ENCODE data around the gene FAM13B. TPM values are rescaled to one million over a fixed set of nuclear protein-coding genes. Genes with fewer than 3 reads are reported as not detected.
"Not testable (repeated sequence)": the region's sequence is repeated elsewhere in the genome, so short reads cannot be mapped to it uniquely, and the experiment has no call there.

The FAM13B gene
- polyA plus RNA-seq, 10 donors: 17.1 to 26.6 (median 23.9) TPM

DNA sequence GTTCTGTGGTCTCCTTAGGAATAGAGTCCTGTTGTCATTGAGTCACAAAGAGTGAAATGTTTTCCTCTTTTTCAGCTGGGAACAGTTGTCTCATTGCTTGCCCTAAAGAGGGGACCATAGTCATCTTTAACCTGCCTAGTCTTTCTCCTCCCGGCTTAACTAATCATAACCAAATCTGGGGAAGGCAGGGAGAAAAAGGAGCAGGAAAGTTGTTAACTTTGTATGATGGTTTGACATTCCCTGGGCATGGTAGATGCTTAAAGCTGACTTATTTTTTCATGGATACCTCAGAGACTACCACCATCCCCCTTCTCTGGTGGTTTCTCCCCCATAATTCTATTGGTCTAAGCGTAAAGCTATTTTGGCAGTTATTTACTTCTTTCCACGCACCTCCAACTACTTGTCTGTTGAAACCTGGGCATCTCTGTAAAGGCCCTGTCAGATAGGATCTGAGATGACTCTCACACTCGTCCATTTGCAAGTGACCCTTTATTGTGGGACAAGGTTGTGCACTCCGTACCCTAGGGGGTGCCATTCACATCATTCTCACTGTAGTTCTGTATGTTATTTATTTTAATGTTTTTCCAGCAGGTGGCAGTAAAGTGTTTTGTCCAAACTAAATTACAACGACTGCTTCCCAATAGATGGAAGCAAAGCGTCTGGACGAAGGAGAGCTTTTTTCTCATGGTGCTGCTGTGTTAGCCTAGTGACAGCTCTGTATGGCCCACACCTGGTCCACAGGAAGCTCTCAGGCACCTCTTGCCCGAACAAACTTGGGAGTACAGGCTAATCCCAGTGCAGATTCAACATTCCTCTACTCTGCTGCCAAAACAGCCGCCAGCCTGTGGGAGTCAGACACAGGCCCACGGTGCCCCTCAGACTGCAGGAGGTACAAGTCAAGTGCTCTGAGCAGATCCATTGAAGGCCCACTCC lies 3.0 kb upstream of the FAM13B start:
- DNase-seq: peak; percentile 78 to 89 (median 79)

DNA sequence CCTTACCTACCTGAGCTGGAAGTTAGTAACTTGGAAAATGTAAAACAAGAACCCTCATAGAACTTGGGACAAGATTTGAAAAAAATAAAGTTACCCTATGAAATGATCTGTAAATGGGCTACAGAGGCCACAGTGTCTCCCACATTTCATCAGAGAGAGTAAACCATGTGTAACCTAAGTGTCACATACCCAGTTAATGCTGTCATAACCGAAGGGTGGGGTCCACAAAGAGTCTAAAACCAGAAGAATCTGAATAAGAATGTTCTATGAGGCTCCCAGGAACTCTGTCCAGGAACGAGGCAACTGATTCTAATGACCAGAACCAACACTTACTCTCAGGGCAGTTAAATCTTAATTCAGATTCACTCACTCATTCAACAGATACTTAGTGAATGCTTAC lies 1.0 kb upstream of the FAM13B start:
- DNase-seq: peak in 2 of 3 donors; percentile 5 to 30

DNA sequence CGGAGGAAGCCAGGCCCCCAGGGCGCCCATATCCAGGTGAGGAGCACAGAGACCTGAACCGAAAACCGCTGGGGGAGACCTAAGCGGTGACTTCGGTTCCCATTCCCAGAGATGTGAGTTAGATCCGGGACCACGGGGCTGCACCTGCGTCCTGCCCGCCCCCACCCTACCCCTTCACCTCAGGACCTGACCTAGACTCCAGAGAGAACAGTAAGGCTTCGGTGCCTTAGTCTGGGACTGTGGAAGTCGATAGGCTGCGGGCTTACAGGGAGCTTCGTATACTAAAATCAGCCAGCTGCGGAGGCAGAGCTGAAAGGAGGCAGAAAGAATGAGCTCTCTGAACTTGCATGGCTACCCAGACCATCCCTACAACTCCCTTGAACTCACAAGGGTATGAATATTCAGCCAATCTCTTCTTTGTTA lies 518 bp upstream of the FAM13B start:
- no peak for DNase-seq

DNA sequence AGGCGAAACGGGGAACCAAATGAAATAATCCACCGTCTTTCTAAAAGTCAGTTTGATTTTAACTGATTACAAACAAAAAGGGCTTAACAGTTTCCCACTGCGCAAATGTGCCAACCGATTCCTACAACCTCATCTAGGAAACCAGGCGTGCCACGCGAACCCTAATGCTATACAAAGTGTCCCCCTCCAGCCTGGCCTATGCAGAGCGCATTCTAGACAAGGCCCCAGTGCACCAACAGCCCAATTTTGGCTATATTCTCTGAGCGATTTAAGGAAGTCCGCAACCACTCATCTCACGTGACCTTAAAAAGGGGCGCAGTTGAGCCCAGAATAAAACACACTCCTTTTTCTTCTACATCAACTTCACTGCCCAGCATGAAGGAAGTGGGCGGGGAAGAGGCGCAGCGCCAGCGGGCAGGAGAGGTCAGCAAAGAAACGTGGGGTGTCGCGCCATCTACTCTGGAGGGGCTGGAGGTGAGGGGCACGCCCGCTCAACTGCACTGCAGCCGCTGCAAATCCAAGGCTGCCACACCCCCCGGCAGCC lies 779 bp downstream of the FAM13B start:
- DNase-seq: peak in 1 of 3 donors; percentile 21

DNA sequence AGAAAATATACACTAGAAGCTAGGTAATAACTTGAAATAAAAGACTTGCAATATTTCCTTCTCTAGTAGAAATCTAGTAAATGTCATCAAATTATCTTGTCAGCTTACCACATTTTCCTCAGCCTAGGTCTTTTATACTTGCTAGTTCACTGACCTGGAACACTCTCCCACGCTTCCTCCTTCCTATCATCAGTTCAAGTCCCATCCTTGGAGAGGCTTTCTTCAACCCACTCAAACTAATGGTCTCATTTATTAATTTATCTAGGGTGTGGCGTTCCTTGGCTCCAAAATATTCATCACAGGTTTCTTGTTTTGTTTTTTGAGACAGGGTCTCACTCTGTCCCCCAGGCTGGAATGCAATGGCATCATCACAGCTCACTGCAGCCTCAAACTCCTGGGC lies 2.9 kb downstream of the FAM13B start:
- DNase-seq: no peak

- no peak for DNase-seq
Observed at GRCh38 chr5:138029501-138029900, 3.4 kb downstream of the FAM13B start.

- no peak for DNase-seq
Observed at GRCh38 chr5:138028971-138029365, 3.9 kb downstream of the FAM13B start.

DNA sequence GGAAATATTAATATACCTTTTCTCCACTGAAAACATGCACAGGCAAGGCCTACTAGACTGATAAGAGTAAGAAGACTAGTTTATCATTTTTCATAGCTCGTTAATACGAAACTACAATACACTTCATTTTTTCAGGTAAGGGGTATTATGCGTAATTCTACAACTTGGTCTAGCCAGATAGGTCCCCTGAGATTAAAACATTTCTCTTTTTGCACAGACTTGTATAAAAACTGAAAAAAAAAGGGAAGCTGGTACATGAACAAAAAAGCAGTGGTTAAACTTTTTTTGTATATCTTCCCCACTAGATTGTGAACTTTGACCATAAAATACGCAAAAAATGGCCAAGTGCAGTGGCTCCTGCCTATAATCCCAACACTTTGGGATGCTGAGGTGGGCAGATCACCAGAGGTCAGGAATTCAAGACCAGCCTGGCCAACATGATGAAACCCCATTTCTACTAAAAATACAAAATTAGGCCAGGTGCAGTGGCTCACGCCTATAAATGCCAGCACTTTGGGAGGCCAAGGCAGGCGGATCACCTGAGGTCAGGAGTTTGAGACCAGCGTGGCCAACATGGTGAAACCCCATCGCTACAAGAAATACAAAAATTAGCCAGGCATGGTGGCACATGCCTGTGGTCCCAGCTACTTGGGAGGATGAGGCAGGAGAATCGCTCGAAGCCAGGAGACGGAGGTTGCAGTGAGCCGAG lies 4.5 kb downstream of the FAM13B start:
- DNase-seq: not testable (repeated sequence)

DNA sequence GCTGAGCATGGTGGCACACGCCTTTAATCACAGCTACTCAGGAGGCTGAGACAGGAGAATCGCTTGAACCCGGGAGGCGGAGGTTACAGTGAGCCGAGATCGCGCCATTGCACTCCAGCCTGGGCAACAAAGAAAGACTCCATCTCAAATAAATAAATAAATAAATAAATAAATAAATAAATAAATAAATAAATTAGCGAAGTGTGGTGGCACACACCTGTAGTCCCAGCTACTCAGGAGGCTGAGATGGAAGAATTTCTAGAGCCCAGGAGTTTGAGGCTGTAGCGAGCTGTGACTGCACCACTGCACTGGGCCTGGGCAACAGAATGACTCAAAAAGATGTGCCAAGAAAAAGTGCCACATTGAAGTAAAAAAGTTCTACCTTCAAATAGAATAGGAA lies 6.1 kb downstream of the FAM13B start:
- DNase-seq: not testable (repeated sequence)

GRCh38 chr5:138025285-138025684 lies 7.6 kb downstream of the FAM13B start:
- no peak for DNase-seq

- no peak for DNase-seq
Observed at GRCh38 chr5:138024117-138024516, 8.8 kb downstream of the FAM13B start.

DNA sequence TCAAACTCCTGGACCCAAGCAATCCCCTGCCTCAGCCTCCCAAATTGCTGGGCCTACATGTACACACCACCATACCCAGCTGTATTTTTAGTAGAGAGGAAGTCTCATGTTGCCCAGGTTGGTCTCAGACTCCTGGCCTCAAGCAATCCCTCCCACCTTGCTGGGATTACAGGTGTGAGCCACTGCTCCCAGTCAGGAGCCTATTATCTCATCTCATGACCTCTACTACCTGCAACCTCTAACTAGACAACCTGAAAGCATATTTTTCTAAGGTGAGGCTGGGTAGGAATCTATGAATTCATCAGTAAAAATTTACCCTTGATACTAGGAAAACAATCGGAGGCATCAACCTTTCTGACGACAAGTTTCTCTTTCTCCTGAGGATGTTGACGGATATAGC lies 10.0 kb downstream of the FAM13B start:
- no peak for DNase-seq

- no peak for DNase-seq
Observed at GRCh38 chr5:138021771-138022170, 11.1 kb downstream of the FAM13B start.

DNA sequence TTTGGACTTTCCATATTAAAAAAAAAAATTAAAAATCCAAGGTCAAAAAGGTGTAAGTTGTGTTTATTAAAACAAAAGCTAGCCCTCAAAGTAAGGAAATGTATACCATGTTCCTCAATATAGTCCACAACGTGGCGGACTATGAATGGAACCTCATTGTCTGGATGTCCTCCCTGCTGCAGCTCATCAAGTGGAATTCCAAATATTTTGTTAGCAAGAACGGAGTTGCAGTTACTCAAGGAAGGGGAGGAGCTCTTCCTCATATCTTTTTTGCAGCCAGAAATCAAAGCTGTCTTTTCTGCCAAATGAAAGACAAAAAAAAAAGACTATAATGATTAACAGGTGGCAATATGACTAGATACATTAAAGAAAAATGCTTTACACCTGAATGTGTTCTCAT lies 14.0 kb downstream of the FAM13B start:
- DNase-seq: no peak

DNA sequence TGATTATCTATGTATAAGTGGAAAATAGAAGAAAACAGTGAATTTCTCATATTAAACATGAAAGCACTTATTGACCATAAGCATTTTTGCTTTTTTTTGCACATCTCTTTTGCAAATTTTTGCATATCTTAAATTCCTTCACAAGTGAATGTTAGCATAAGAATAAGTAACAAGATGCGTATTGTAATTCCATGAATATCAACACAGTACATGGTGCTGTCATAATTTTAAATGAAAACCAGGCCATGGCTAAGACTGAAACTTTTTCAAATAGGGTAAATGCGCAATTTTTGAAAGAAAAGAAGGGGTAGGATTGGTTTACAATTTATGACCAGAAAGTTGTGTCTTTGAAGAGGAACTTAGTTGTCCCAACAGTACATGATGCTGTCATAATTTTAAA lies 17.0 kb downstream of the FAM13B start:
- DNase-seq: no peak

DNA sequence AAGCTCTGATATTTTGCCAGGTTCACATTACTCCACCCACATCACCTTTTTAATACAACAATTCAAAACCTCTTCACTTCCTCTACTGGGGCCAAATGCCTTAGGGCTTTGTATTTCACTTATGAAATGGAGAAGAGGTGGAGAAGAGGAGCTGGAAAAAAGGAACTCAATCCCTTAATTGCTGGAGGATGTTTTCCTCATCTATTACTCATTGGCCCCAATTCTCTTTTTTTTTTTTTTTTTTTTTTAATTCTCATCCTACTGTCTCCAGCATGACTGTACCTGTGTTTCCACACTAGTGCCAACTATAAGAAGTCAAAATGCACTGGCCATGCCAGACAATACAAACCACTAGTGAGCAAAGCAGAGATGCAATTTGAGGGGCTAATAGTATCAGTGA lies 20.9 kb downstream of the FAM13B start:
- DNase-seq: no peak

GRCh38 chr5:138000102-138000723 lies 32.7 kb downstream of the FAM13B start:
- no peak for DNase-seq

DNA sequence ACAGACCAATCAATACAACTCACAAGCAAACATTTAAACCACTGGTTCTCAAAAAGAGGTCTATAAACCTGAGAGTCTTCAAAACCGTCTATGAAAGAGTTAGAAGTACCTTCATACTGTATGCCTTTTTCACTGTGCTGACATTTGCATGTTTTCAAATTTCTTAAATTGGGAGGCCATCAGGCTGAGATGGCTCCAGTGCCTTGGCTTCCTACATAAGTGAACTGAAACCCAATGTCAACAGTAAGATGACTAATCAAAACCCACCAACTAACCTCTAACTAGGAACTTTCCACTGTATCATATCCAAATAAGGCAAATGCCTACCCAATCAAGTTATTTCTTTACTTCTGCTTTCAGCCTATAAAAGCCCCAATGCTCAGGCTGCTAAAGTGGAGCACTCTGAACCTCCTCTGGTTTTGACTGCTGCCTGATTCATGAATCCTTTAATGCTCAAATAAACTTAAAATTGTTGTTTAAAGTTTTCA lies 35.1 kb downstream of the FAM13B start:
- DNase-seq: no peak

GRCh38 chr5:137995749-137996128 lies 37.1 kb downstream of the FAM13B start:
- DNase-seq: no peak

GRCh38 chr5:137995077-137995748 lies 37.7 kb downstream of the FAM13B start:
- DNase-seq: peak in 1 of 3 donors; percentile 20

GRCh38 chr5:137994556-137994955 lies 38.3 kb downstream of the FAM13B start:
- no peak for DNase-seq

DNA sequence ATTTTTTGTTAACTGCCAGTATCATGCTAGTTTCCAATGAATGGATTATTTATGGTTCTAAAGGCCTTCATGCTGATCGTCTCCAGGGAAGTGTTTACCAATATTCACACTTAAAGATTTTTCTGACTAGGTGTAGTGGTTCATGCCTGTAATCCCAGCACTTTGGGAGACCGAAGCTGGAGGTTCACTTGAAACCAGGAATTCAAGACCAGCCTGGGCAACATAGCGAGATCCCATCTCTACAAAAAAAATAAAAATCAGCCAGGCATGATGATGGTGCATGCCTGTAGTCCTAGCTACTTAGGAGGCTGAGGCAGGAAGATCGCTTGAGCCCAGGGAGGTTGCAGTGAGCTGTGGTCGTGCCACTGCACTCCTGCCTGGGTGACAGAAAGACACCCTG lies 43.5 kb downstream of the FAM13B start:
- DNase-seq: no peak

Measured in muscle of back (tissue), 11 donors.